HCT116 (cell line): Measurements from ENCODE around the gene PLPP2. TPM values are rescaled to one million over a fixed set of nuclear protein-coding genes. Genes with fewer than 3 reads are reported as not detected.

Experiments
- ATAC-seq: fragments of 200-7000 bp; cut with Tn5 transposase; 2 replicates; pipeline ENCODE4 v1.9.1; 2020; ENCODE audit warnings: mild to moderate bottlenecking, moderate library complexity
- BruUV-seq: library from RNA; stranded (reverse); fragments of 400-500 nt; replicated peaks from 2 replicates; lab custom pipeline; 2021; lab: Mats Ljungman, UMichigan
- CTCF ChIA-PET: fragments of 300-600 bp; sonication (Branson Sonifier 250); formaldehyde crosslinking; loops from one replicate; lab custom pipeline; 2021; ENCODE audit warnings: antibody characterized with exemption; lab: Charles Lee
- POLR2A ChIA-PET: fragments of 300-600, 350-600 bp; sonication (Branson Sonifier 250); formaldehyde crosslinking; loops from one replicate; lab custom pipeline; 2021; ENCODE audit warnings: antibody characterized with exemption; lab: Charles Lee
- RAD21 ChIA-PET, 2 experiments: fragments of 300-600 bp; sonication (Branson Sonifier 250); formaldehyde crosslinking; loops; one replicate each; lab custom pipeline; 2023; ENCODE audit warnings: low total read pairs in 2 of 2; ENCODE audit not compliant: uncharacterized antibody in 2 of 2, unreplicated experiment in 2 of 2, low non-redundant PET in 1 of 2; lab: Charles Lee
- DNase-seq: peaks from one replicate; pipeline ENCODE4 v3.0.0-alpha.2; 2010; ENCODE audit warnings: low read depth, low spot score
- H2AFZ ChIP-seq: fragments of 200-600 bp; shearing (Covaris generic), sonication (generic); 2 replicates; pipeline ENCODE4 v1.6.1; 2017; ENCODE audit warnings: low read depth, mixed run types, mixed read lengths, antibody characterized with exemption, low read length; ENCODE audit not compliant: poor library complexity, severe bottlenecking
- H3K27ac ChIP-seq: 2 replicates; pipeline ENCODE4 v1.5.1; 2012; ENCODE audit warnings: low read depth, low read length
- H3K27me3 ChIP-seq: fragments of 200-600 bp; sonication (generic); 2 replicates; pipeline ENCODE4 v1.6.1; 2016; ENCODE audit warnings: mixed run types, low read length, mixed read lengths; ENCODE audit not compliant: insufficient read depth
- H3K36me3 ChIP-seq, 2 experiments: fragments of 200-500 bp in 1 of 2; fragments of 200-600 bp in 1 of 2; sonication (Bioruptor generic) in 1 of 2; sonication (generic) in 1 of 2; 2 replicates each; pipeline versions ENCODE4 v1.5.1 to v1.6.1; 2014 to 2016; ENCODE audit warnings: low read length in 2 of 2, inconsistent platforms in 1 of 2, mixed read lengths in 1 of 2, mixed run types in 1 of 2; ENCODE audit not compliant: insufficient read depth in 2 of 2, control insufficient read depth in 1 of 2
- H3K4me1 ChIP-seq, 2 experiments: fragments of 200-600 bp in 1 of 2; sonication (generic) in 1 of 2; 2 replicates each; pipeline versions ENCODE4 v1.5.1 to v1.6.1; 2012 to 2017; ENCODE audit warnings: low read length in 2 of 2, inconsistent platforms in 1 of 2, mild to moderate bottlenecking in 1 of 2, mixed read lengths in 1 of 2, mixed run types in 1 of 2, moderate library complexity in 1 of 2; ENCODE audit not compliant: insufficient read depth in 2 of 2, control insufficient read depth in 1 of 2
- H3K4me2 ChIP-seq: fragments of 200-600 bp; sonication (generic); 2 replicates; pipeline ENCODE4 v1.6.1; 2017; ENCODE audit warnings: mixed run types, low read length, mixed read lengths
- H3K4me3 ChIP-seq, 2 experiments: fragments of 200-600 bp in 1 of 2; sonication (generic) in 1 of 2; replicated peaks in 1 of 2; 2 replicates each; pipeline ENCODE4 v1.5.1; 2011 to 2016; ENCODE audit warnings: low read length in 2 of 2, control low read depth in 1 of 2, low read depth in 1 of 2, mild to moderate bottlenecking in 1 of 2, mixed read lengths in 1 of 2, mixed run types in 1 of 2
- H3K79me2 ChIP-seq: fragments of 200-600 bp; sonication (generic); 2 replicates; pipeline ENCODE4 v1.6.1; 2017; ENCODE audit warnings: mild to moderate bottlenecking, mixed run types, low read length, moderate library complexity, mixed read lengths; ENCODE audit not compliant: insufficient read depth
- H3K9ac ChIP-seq: fragments of 200-600 bp; sonication (generic); 2 replicates; pipeline ENCODE4 v1.6.1; 2016; ENCODE audit warnings: low read length, mixed read lengths
- H3K9me2 ChIP-seq: fragments of 200-600 bp; sonication (generic), shearing (Covaris generic); 2 replicates; pipeline ENCODE4 v1.6.1; 2017; ENCODE audit warnings: mixed run types, mild to moderate bottlenecking, moderate library complexity; ENCODE audit not compliant: insufficient read depth
- H3K9me3 ChIP-seq, 2 experiments: fragments of 200-500 bp in 1 of 2; fragments of 200-600 bp in 1 of 2; sonication (Bioruptor generic) in 1 of 2; sonication (generic) in 1 of 2; 2 replicates each; pipeline ENCODE4 v1.6.1; 2014 to 2017; ENCODE audit warnings: low read length in 2 of 2, mixed read lengths in 2 of 2, inconsistent platforms in 1 of 2, low read depth in 1 of 2, mild to moderate bottlenecking in 1 of 2, mixed run types in 1 of 2, moderate library complexity in 1 of 2; ENCODE audit not compliant: control insufficient read depth in 1 of 2, insufficient read depth in 1 of 2
- H4K20me1 ChIP-seq: fragments of 200-600 bp; sonication (generic), shearing (Covaris generic); 2 replicates; pipeline ENCODE4 v1.6.1; 2017; ENCODE audit warnings: mixed run types, mild to moderate bottlenecking, moderate library complexity; ENCODE audit not compliant: insufficient read depth
- ATF3 ChIP-seq: IDR thresholded peaks from 2 replicates; pipeline ENCODE4 v1.6.1; 2012
- CBX3 ChIP-seq: IDR thresholded peaks from 2 replicates; pipeline ENCODE4 v1.6.1; 2012; ENCODE audit warnings: low read depth
- CEBPB ChIP-seq: IDR thresholded peaks from 2 replicates; pipeline ENCODE4 v1.6.1; 2012; ENCODE audit warnings: low read depth
- EGR1 ChIP-seq: IDR thresholded peaks from 2 replicates; pipeline ENCODE4 v1.6.1; 2012; ENCODE audit warnings: low read depth
- ELF1 ChIP-seq: IDR thresholded peaks from 2 replicates; pipeline ENCODE4 v1.6.1; 2012; ENCODE audit warnings: low read depth, borderline replicate concordance
- JUND ChIP-seq: IDR thresholded peaks from 2 replicates; pipeline ENCODE4 v1.6.1; 2012
- POLR2A ChIP-seq: IDR thresholded peaks from 2 replicates; pipeline ENCODE4 v1.7.0; 2011; ENCODE audit warnings: borderline replicate concordance; ENCODE audit not compliant: insufficient read depth, insufficient read length; ENCODE audit errors: extremely low read depth
- POLR2AphosphoS5 ChIP-seq: IDR thresholded peaks from 2 replicates; pipeline ENCODE4 v1.6.1; 2011; ENCODE audit warnings: mild to moderate bottlenecking, low read depth, low read length, moderate library complexity
- RAD21 ChIP-seq: IDR thresholded peaks from 2 replicates; pipeline ENCODE4 v1.6.1; 2012; ENCODE audit warnings: low read depth, mild to moderate bottlenecking
- SP1 ChIP-seq: IDR thresholded peaks from 2 replicates; pipeline ENCODE4 v1.6.1; 2012; ENCODE audit warnings: low read depth
- ZFX ChIP-seq: fragments of 450-650 bp; IDR thresholded peaks from 2 replicates; pipeline ENCODE4 v1.6.1; 2017
- ZNF274 ChIP-seq: fragments of 200-500 bp; sonication (Bioruptor generic); IDR thresholded peaks from 2 replicates; pipeline ENCODE4 v1.6.1; 2014; ENCODE audit warnings: mild to moderate bottlenecking, low read depth, low read length, inconsistent platforms
- intact Hi-C: fragments of 100-400 bp; cut with micrococcal nuclease; formaldehyde crosslinking; loops from 2 replicates; pipeline ENCODE4 v1.10.0; 2022
- total RNA-seq: library from RNA; stranded (reverse); gene quantifications from one replicate; pipeline ENCODE4 v1.2.1, GENCODE V29; 2021; ENCODE audit not compliant: unreplicated experiment
- TF ChIP-seq, protein P1 (sequence below): IDR thresholded peaks from 2 replicates; pipeline ENCODE4 v1.6.1; 2012
- TF ChIP-seq, protein P2 (sequence below): IDR thresholded peaks from 2 replicates; pipeline ENCODE4 v1.6.1; 2012; ENCODE audit warnings: low read depth

PLPP2 gene
- total RNA-seq, 1 experiment from 2014 or later = 128 TPM

GRCh38 chr19:292951-293350 lies 1.7 kb upstream of the PLPP2 start:
- peaks cover 12 to 28% of the 10 kb centered on the region in 2 experiments for H3K4me1 ChIP-seq
- H3K27ac ChIP-seq = no peak overlapping the region
- H3K36me3 ChIP-seq = peaks cover 0 to 5% of the 10 kb centered on the region in 2 experiments; a peak in 1 of 4 replicates
- no peaks in the 10 kb centered on the region for H3K9me3 ChIP-seq
- TF ChIP-seq, protein P1, sequence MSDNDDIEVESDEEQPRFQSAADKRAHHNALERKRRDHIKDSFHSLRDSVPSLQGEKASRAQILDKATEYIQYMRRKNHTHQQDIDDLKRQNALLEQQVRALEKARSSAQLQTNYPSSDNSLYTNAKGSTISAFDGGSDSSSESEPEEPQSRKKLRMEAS = no peak
- TF ChIP-seq CEBPB (no peak), ELF1 (no peak), EGR1 (no peak), ZNF274 (no peak), POLR2AphosphoS5 (no peak), ATF3 (no peak), JUND (no peak), CBX3 (no peak), POLR2A (no peak), SP1 (no peak), RAD21 (no peak), ZFX (no peak)
- TF ChIP-seq, protein P2, sequence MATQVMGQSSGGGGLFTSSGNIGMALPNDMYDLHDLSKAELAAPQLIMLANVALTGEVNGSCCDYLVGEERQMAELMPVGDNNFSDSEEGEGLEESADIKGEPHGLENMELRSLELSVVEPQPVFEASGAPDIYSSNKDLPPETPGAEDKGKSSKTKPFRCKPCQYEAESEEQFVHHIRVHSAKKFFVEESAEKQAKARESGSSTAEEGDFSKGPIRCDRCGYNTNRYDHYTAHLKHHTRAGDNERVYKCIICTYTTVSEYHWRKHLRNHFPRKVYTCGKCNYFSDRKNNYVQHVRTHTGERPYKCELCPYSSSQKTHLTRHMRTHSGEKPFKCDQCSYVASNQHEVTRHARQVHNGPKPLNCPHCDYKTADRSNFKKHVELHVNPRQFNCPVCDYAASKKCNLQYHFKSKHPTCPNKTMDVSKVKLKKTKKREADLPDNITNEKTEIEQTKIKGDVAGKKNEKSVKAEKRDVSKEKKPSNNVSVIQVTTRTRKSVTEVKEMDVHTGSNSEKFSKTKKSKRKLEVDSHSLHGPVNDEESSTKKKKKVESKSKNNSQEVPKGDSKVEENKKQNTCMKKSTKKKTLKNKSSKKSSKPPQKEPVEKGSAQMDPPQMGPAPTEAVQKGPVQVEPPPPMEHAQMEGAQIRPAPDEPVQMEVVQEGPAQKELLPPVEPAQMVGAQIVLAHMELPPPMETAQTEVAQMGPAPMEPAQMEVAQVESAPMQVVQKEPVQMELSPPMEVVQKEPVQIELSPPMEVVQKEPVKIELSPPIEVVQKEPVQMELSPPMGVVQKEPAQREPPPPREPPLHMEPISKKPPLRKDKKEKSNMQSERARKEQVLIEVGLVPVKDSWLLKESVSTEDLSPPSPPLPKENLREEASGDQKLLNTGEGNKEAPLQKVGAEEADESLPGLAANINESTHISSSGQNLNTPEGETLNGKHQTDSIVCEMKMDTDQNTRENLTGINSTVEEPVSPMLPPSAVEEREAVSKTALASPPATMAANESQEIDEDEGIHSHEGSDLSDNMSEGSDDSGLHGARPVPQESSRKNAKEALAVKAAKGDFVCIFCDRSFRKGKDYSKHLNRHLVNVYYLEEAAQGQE = no peak
- RAD21 ChIA-PET = no interaction called here
- no peak overlapping the region for H2AFZ ChIP-seq
- no peak overlapping the region for H3K4me2 ChIP-seq
- H3K4me3 ChIP-seq = no peak overlapping the region
- CTCF ChIA-PET = no interaction called here
- peaks cover 28% of the 10 kb centered on the region for H3K79me2 ChIP-seq
- H3K9me2 ChIP-seq = no peaks in the 10 kb centered on the region
- POLR2A ChIA-PET = no interaction called here
- intact Hi-C loops = no loop called here
- ATAC-seq = no peak
- H3K9ac ChIP-seq = no peak overlapping the region
- DNase-seq = no peak
- no TSS peak for BruUV-seq
- H4K20me1 ChIP-seq = no peaks in the 10 kb centered on the region
- H3K27me3 ChIP-seq = no peaks in the 10 kb centered on the region
